K562 (cell line): Measurements from ENCODE around the gene ALG9.

ENCODE experiments used
- CTCF ChIP-seq, 3 experiments: IDR thresholded peaks in 2 of 3; conservative IDR thresholded peaks in 1 of 3; 2 replicates each; pipeline ENCODE4 v1.5.1; 2011 to 2012; ENCODE audit warnings: low read length in 3 of 3, mild to moderate bottlenecking in 3 of 3, control low read depth in 2 of 3, improper control_type of control experiment in 1 of 3, inconsistent platforms in 1 of 3, low read depth in 1 of 3, mixed read lengths in 1 of 3, moderate library complexity in 1 of 3; ENCODE audit not compliant: insufficient read depth in 2 of 3
- EZH2 ChIP-seq: IDR thresholded peaks from 2 replicates; pipeline ENCODE4 v1.6.1; 2012; ENCODE audit warnings: low read depth, mild to moderate bottlenecking, inconsistent platforms, low read length, borderline replicate concordance
- FOXA1 ChIP-seq: fragments of 450-650 bp; IDR thresholded peaks from 2 replicates; pipeline ENCODE4 v1.6.1; 2016; ENCODE audit warnings: mild to moderate bottlenecking, borderline replicate concordance

GRCh38 chr11:111807076-111807475, 64.3 kb downstream of the ALG9 start:
- TF ChIP-seq FOXA1 (no peak), EZH2 (no peak), CTCF (IDR thresholded peaks at IDR 0.05 in 2 of 3, conservative IDR thresholded peaks at IDR 0.05 in 1 of 3; ENCODE audit: insufficient read depth in 2 of 3, low read depth in 1 of 3, low read length in 3 of 3) (no peak)
